Coronary artery (tissue), 2 donors: ENCODE measurements around the gene PUDP.
A peak's percentile ranks its signal among the peaks of the same experiment; 100 is the strongest.

Experiments used
- DNase-seq: peaks from one replicate; pipeline ENCODE4 v3.0.0-alpha.2; 2017; ENCODE audit warnings: low spot score
- H3K27ac ChIP-seq, 2 donors: fragments of 200-600 bp; sonication (generic); one replicate each; pipeline ENCODE4 v1.5.1; 2016 to 2019
- H3K4me3 ChIP-seq: fragments of 200-600 bp; sonication (generic); 2 replicates; pipeline ENCODE4 v1.5.1; 2016; ENCODE audit warnings: mild to moderate bottlenecking, moderate library complexity
- TF ChIP-seq, protein P1 (sequence below): fragments of 200-600 bp; sonication (generic); IDR thresholded peaks from one replicate; pipeline ENCODE4 v1.5.1; 2019; ENCODE audit warnings: antibody characterized with exemption

The PUDP gene

DNA sequence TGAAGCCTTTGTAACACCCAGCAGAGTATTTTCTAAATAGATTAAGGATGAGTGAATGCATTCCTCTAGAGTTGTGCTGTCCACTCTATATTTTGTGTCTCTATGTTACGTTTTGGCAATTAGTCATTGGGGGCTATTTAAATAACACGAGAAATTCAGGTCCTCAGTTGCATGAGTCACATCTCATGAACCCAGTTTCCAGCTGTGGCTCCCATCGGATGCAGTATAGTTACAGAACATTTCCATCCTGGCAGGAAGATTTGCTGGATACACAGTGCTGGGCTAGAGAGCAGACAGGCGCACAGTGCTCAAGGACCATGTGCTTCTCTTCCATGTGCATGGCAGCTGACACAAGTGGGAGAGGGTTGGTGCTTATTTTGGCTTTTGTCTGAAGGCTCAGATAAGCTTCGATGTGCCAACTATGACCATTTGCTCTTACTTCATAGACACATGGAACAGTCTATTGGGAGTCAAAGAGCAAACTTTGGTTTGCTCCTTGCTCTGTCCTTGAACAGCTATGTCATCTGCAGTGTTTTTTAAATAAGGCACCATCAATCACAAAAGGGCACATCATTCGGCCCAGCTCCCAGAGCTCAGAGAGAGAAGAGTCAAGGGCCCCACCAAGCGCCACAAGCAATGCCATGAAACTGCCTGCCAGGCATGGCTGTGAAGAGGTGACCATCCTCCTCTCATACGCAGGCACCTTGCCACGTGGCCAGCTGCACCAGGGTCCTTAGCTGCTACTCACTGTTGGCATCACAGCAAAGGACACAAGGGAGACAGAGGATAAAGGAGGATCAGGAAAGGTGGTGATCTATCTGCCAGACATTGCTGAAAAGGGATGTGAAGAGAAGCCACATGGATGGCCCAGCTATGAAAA, 8.5 kb downstream of the PUDP start:
- no peak for DNase-seq
- H3K27ac ChIP-seq: no peak overlapping the region
- H3K4me3 ChIP-seq: no peak overlapping the region
- TF ChIP-seq, protein P1, sequence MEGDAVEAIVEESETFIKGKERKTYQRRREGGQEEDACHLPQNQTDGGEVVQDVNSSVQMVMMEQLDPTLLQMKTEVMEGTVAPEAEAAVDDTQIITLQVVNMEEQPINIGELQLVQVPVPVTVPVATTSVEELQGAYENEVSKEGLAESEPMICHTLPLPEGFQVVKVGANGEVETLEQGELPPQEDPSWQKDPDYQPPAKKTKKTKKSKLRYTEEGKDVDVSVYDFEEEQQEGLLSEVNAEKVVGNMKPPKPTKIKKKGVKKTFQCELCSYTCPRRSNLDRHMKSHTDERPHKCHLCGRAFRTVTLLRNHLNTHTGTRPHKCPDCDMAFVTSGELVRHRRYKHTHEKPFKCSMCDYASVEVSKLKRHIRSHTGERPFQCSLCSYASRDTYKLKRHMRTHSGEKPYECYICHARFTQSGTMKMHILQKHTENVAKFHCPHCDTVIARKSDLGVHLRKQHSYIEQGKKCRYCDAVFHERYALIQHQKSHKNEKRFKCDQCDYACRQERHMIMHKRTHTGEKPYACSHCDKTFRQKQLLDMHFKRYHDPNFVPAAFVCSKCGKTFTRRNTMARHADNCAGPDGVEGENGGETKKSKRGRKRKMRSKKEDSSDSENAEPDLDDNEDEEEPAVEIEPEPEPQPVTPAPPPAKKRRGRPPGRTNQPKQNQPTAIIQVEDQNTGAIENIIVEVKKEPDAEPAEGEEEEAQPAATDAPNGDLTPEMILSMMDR: no peak

DNA sequence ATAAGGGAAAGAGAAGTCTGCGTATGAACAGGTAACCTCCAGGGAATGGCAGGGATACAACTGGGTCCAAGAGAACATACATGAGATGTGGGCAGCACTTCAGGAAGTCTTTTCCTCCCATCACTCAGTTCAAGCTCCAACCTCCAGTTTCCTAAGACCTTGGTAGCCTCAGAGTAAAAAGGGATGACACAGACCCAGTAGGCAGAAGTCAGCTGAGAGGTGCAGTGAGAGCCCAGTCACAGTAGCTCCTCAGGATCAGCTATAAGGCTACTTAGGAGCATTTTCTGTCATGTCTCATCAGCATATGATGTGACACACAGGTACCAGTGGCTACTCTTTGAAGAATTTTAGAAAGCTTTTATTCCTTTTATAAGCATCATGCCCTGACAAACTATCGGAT, 13.0 kb downstream of the PUDP start:
- TF ChIP-seq, protein P1: no peak
- Histone ChIP-seq H3K4me3 (no peak overlapping the region), H3K27ac (no peak overlapping the region)
- no peak for DNase-seq

DNA sequence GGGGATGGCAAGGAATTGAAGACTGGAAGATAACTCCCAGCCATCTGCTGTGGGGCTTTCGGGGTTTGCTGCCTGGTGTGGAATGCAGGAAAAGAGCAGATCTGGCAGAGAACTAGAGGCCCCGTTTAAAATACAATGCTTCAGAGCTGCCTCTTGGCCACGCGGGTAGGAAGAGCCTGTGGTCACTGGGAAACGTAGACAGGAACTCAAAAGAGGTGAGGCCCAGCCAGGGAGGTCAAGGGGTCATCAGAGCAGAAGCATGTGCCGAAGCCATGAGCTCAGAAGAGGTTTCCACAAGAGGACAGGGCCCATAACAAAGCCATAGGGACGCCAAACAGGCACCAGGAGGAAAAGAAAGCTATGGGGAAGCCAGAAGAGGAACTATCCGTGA, 14.9 kb downstream of the PUDP start:
- H3K4me3 ChIP-seq: no peak overlapping the region
- TF ChIP-seq, protein P1: no peak
- peak overlapping the region in 1 of 2 donors; percentile 20 for H3K27ac ChIP-seq
- no peak for DNase-seq

DNA sequence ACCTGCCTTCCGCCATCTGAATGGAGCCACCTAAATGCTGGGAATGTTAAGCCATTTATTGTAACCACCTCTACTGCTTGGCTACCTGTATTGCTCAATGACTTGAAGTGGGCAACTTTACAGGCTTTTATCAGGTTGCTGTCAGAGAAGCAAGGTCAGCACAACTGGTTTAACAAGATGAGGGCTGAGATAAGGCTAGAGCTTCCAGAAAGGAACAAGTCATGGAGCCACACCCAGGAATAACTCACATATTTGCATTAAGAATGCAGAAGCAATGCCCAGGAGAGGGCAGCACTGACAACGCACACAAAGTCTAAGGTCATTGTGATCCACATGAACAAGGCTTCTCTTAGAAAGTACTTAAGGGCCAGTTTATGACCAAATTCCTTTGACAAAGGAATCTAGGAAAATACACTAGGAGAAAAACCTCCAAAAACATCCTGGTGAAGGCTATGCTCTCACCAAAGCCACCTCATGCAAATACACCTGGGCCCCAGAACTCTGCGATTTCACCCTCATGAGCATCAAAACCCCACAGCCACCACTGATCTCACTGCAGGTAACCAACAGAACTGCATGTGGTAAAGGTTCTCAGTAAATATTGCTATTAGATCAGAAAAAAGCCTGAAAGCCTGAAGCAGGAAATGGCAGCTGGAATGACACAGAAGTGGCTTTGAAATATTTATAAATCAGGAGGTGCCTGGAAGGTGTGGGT, 15.5 kb downstream of the PUDP start:
- no peak for DNase-seq
- H3K4me3 ChIP-seq: no peak overlapping the region
- H3K27ac ChIP-seq: peak overlapping the region in 1 of 2 donors; percentile 20
- TF ChIP-seq, protein P1: no peak

DNA sequence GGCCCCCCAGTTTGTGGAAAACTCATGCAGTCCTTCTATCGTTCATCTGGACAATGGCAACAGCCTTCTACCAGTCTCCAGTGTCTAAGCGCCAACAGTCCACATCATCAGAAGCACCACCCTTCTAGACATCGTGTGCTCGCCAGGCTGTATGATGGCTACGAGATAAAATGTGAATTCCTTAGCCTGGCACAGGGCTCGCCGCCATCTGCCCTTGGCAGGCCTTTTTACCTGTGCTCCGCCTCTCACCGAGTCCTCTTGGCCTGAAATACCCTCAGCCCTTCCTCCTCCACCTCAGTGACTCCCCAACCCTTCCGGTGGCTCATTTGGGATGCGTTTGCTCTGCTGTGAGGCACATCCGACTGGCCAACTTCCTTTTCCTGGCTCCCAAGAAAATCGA, 16.3 kb downstream of the PUDP start:
- H3K27ac ChIP-seq: no peak overlapping the region
- no peak for DNase-seq
- TF ChIP-seq, protein P1: no peak
- H3K4me3 ChIP-seq: no peak overlapping the region

DNA sequence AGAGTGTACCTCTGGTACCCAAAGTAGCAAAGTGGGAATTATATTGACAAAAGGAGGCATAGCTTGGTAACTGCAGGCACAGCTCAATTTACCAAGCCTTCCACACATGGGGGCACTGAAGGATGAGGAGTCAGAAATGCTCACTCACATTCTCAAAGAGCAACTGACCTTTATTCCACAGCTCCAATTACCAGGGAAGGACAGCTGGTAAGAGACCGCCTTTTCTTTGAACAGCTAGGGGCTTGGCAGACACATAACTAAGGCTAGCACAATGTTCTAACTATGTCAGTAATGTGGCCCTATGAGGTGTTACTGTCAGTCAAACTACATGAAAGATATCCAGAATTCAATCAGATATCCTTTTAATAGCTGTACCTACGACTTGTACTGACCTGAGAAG, 20.9 kb downstream of the PUDP start:
- TF ChIP-seq, protein P1: no peak
- Histone ChIP-seq H3K4me3 (no peak overlapping the region), H3K27ac (no peak overlapping the region)
- no peak for DNase-seq

DNA sequence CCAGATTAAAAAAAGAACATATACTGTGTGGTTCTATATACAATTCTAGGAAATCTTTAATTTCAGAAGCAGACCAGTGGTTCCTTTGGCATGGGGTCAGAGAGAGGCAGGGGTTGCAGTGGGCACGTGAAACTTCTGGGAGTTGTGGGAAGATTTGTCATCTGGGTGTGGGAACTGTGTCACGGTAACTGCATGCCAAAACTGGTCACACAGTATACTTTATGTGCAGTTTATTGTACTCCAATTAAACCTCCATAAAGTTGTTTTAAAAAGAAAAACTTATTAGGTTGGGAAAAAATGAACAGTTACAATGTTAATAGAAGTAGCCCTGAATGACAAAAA, 27.1 kb downstream of the PUDP start:
- TF ChIP-seq, protein P1: no peak
- Histone ChIP-seq H3K27ac (no peak overlapping the region), H3K4me3 (no peak overlapping the region)
- DNase-seq: no peak
